Stimulated activated CD4-positive, alpha-beta T cell treated with anti-CD3 and anti-CD28 coated beads, TNF-alpha, amount 100 ng/mL, for 48 hours (primary cell): Measurements from ENCODE around the gene ALPP.
"Not testable (repeated sequence)": the region's sequence is repeated elsewhere in the genome, so short reads cannot be mapped to it uniquely, and the experiment has no call there.

Source experiments
- DNase-seq, 3 donors: peaks; one replicate each; pipeline ENCODE4 v3.0.0-alpha.2; 2020; ENCODE audit warnings: low read depth in 3 of 3

The ALPP gene

DNA sequence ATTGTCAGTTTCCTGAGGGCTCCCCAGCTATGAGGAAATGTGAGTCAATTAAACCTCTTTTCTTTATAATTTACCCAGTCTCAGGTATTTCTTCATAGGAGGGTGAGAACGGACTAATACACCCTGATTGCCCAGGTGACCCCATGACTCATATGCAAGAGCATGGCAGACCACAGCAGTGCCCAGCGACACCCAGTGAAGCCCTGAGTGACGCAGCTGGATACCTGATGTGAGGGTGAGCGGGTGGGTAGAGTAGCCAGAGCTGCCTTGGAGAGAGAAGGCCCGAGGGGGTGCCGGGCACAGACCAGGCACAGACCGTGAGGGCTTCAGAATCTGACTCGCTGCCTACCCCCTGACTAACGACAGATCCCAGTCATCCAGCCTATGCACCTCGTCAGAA is 43.5 kb downstream of the ALPP start:
- no peak for DNase-seq

DNA sequence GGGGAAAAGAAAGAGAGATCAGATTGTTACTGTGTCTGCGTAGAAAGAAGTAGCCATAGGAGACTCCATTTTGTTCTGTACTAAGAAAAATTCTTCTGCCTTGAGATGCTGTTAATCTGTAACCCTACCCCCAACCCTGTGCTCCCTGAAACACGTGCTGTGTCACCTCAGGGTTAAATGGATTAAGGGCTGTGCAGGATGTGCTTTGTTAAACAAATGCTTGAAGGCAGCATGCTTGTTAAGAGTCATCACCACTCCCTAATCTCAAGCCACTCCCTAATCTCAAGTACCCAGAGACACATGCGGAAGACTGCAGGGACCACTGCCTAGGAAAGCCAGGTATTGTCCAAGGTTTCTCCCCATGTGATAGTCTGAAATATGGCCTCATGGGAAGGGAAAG is 44.4 kb downstream of the ALPP start:
- DNase-seq: not testable (repeated sequence)

DNA sequence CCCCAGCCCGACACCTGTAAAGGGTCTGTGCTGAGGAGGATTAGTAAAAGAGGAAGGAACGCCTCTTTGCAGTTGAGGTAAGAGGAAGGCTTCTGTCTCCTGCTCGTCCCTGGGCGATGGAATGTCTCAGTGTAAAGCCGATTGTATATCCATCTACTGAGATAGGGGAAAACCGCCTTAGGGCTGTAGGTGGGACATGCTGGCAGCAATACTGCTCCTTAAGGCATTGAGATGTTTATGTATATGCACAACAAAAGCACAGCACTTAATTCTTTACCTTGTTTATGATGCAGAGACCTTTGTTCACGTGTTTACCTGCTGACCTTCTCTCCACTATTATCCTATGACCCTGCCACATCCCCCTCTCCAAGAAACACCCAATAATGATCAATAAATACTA is 44.9 kb downstream of the ALPP start:
- DNase-seq: not testable (repeated sequence)

DNA sequence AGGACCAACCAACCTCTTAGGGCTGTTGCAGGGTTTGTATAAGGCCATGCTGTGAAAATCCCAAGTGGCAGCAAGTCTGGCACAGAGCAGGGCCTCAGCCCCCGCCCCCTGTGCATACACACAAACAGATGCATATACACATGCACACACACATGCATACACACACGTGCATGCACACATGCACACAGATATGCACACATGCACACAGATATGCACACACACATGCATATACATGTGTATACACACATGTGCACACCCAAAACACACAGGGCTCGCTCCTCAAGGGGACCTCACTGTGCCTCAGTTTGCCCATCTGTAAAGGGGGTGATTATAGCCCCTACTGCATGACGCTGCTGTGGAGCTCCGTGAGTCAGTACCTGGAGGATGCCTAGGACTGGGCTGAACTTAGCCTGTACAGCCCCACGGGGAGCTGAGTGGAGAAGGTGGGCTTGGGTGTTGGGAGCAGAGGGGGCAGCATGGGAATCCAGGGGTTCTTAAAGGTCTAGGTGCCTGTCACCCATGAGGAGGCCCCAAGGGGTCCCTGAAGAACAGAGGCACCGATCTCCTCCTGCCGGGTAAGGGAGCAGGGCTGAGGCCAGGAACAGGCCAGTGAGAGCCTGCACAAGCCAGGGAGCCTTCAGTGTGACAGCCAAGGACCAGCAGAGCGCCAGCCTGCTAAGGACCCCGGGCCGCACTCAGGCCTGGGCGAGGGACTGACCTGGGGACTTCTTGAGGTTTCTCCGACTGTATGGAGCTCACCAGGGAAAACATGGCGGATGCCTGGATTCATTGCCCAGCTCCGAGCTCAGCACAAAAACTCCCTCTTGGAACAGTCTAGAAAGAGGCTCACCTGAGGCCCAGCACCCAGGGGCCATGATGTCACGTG is 53.4 kb downstream of the ALPP start:
- no peak for DNase-seq
